GM21360 (cell line): ENCODE measurements around the gene RNF175.
"Not testable (repeated sequence)": the region's sequence is repeated elsewhere in the genome, so short reads cannot be mapped to it uniquely, and the experiment has no call there.

Experiments
- ATAC-seq: cut with Tn5 transposase; IDR thresholded peaks from one replicate; pipeline ENCODE4 v1.9.1; 2021; ENCODE audit warnings: mild to moderate bottlenecking, moderate library complexity; ENCODE audit not compliant: unreplicated experiment

The RNF175 gene

GRCh38 chr4:153684971-153685371, 74.9 kb downstream of the RNF175 start:
- ATAC-seq: no peak

GRCh38 chr4:153684182-153684970, 75.4 kb downstream of the RNF175 start, which contains the start of gene TLR2:
TSS of gene TLR2 (plus strand) at chr4:153684280. CDS start at chr4:153702908, 18,628 bp downstream.
- peak; percentile 94 for ATAC-seq

GRCh38 chr4:153683763-153684181, 76.1 kb downstream of the RNF175 start:
- ATAC-seq: no peak

- ATAC-seq: no peak
Observed at GRCh38 chr4:153679486-153679885, 80.3 kb downstream of the RNF175 start.

GRCh38 chr4:153676984-153677383, 82.8 kb downstream of the RNF175 start:
- no peak for ATAC-seq

- ATAC-seq: no peak
Observed at GRCh38 chr4:153676486-153676885, 83.3 kb downstream of the RNF175 start.

GRCh38 chr4:153669838-153670237, 90.0 kb downstream of the RNF175 start:
- no peak for ATAC-seq

- ATAC-seq: no peak
Observed at GRCh38 chr4:153668647-153669046, 91.2 kb downstream of the RNF175 start.

GRCh38 chr4:153666505-153666904, 93.3 kb downstream of the RNF175 start:
- ATAC-seq: not testable (repeated sequence)

- ATAC-seq: no peak
Observed at GRCh38 chr4:153663667-153664066, 96.2 kb downstream of the RNF175 start.

GRCh38 chr4:153661908-153662307, 97.9 kb downstream of the RNF175 start:
- no peak for ATAC-seq

GRCh38 chr4:153661215-153661822, 98.5 kb downstream of the RNF175 start:
- ATAC-seq: no peak
